SJSA1 (cell line): ENCODE results near the gene SLAMF8. TPM values are rescaled to one million over a fixed set of nuclear protein-coding genes. Genes with fewer than 3 reads are reported as not detected.

Experiments
- DNase-seq, 2 experiments: peaks; one replicate each; pipeline ENCODE4 v3.0.0-alpha.2; 2015 to 2020; ENCODE audit warnings: low spot score in 2 of 2, low read depth in 1 of 2
- H3K27ac ChIP-seq: fragments of 250-450 bp; sonication (Bioruptor Pico); 2 replicates; pipeline ENCODE4 v1.5.1; 2020; ENCODE audit warnings: mild to moderate bottlenecking, moderate library complexity
- H3K27me3 ChIP-seq: fragments of 250-450 bp; sonication (Bioruptor Pico); replicated peaks from 2 replicates; pipeline ENCODE4 v1.5.1; 2020; ENCODE audit warnings: mild to moderate bottlenecking, moderate library complexity
- H3K36me3 ChIP-seq: fragments of 250-450 bp; sonication (Bioruptor Pico); 2 replicates; pipeline ENCODE4 v1.5.1; 2020; ENCODE audit warnings: mild to moderate bottlenecking
- H3K4me1 ChIP-seq: fragments of 250-450 bp; sonication (Bioruptor Pico); replicated peaks from 2 replicates; pipeline ENCODE4 v1.6.1; 2021; ENCODE audit warnings: mild to moderate bottlenecking
- H3K4me3 ChIP-seq: fragments of 250-450 bp; sonication (Bioruptor Pico); 2 replicates; pipeline ENCODE4 v1.5.1; 2020; ENCODE audit warnings: mild to moderate bottlenecking
- H3K9me3 ChIP-seq: fragments of 250-450 bp; sonication (Bioruptor Pico); replicated peaks from 2 replicates; pipeline ENCODE4 v1.5.1; 2020; ENCODE audit warnings: mild to moderate bottlenecking
- total RNA-seq: library from RNA; depleted of rRNA; stranded (reverse); fragments of >200 nt; shearing (Covaris generic); gene quantifications from 2 replicates; pipeline ENCODE4 v1.2.3, GENCODE V29; 2014; rRNA removed

Gene SLAMF8
- not detected in 2 replicates for total RNA-seq

GRCh38 chr1:159826441-159827101 is at the start of gene SLAMF8:
SLAMF8 (plus strand) TSS chr1:159826873; CDS start chr1:159826899, 26 bp downstream.
- no peak within 1 kb of the TSS for H3K27ac ChIP-seq
- H3K4me1 ChIP-seq = no peaks in the 10 kb centered on the region
- H3K9me3 ChIP-seq = no peaks in the 10 kb centered on the region
- no peaks in the 10 kb centered on the region for H3K36me3 ChIP-seq
- DNase-seq = no peak
- H3K27me3 ChIP-seq = no peaks in the 10 kb centered on the region
- H3K4me3 ChIP-seq = no peak within 1 kb of the TSS

GRCh38 chr1:159778266-159778665 is 48.4 kb upstream of the SLAMF8 start:
- H3K36me3 ChIP-seq = no peaks in the 10 kb centered on the region
- H3K4me3 ChIP-seq = no peak overlapping the region
- peaks cover 12% of the 10 kb centered on the region for H3K4me1 ChIP-seq
- H3K27ac ChIP-seq = no peak overlapping the region
- H3K9me3 ChIP-seq = no peaks in the 10 kb centered on the region; the same call in 1 of the 2 replicates
- H3K27me3 ChIP-seq = no peaks in the 10 kb centered on the region; the same call in none of the 2 replicates
- no peak for DNase-seq

- no peak overlapping the region for H3K4me3 ChIP-seq
- peaks cover 17% of the 10 kb centered on the region for H3K4me1 ChIP-seq
- H3K36me3 ChIP-seq = no peaks in the 10 kb centered on the region
- no peaks in the 10 kb centered on the region; the same call in none of the 2 replicates for H3K27me3 ChIP-seq
- DNase-seq = no peak
- no peaks in the 10 kb centered on the region; the same call in 1 of the 2 replicates for H3K9me3 ChIP-seq
- H3K27ac ChIP-seq = no peak overlapping the region
These were observed 47.2 kb upstream of the SLAMF8 start for GRCh38 chr1:159779403-159779851.

GRCh38 chr1:159780583-159781582 is 45.8 kb upstream of the SLAMF8 start, which contains the start of gene DUSP23:
DUSP23 (plus strand) TSS chr1:159780962; CDS start chr1:159781101, 139 bp downstream.
- peak; percentile 84 to 85 for DNase-seq
- H3K9me3 ChIP-seq = no peaks in the 10 kb centered on the region; the same call in 1 of the 2 replicates
- no peaks in the 10 kb centered on the region for H3K36me3 ChIP-seq
- no peak within 1 kb of the TSS for H3K27ac ChIP-seq
- peaks cover 17% of the 10 kb centered on the region for H3K4me1 ChIP-seq
- H3K4me3 ChIP-seq = peak within 1 kb of the TSS; percentile 37
- H3K27me3 ChIP-seq = no peaks in the 10 kb centered on the region; the same call in none of the 2 replicates

GRCh38 chr1:159781992-159782391 is 44.7 kb upstream of the SLAMF8 start:
- DNase-seq = no peak
- peaks cover 17% of the 10 kb centered on the region for H3K4me1 ChIP-seq
- H3K27ac ChIP-seq = no peak overlapping the region
- no peaks in the 10 kb centered on the region; the same call in 1 of the 2 replicates for H3K27me3 ChIP-seq
- H3K36me3 ChIP-seq = no peaks in the 10 kb centered on the region
- no peak overlapping the region for H3K4me3 ChIP-seq
- H3K9me3 ChIP-seq = no peaks in the 10 kb centered on the region; the same call in 1 of the 2 replicates

GRCh38 chr1:159783724-159784123 is 42.9 kb upstream of the SLAMF8 start:
- no peak overlapping the region for H3K27ac ChIP-seq
- no peaks in the 10 kb centered on the region for H3K36me3 ChIP-seq
- H3K4me3 ChIP-seq = no peak overlapping the region
- DNase-seq = peak in 1 of 2 experiments; percentile 6
- H3K9me3 ChIP-seq = no peaks in the 10 kb centered on the region; the same call in 1 of the 2 replicates
- no peaks in the 10 kb centered on the region for H3K27me3 ChIP-seq
- peaks cover 17% of the 10 kb centered on the region for H3K4me1 ChIP-seq

GRCh38 chr1:159786465-159786864 is 40.2 kb upstream of the SLAMF8 start:
- no peak overlapping the region for H3K4me3 ChIP-seq
- H3K27me3 ChIP-seq = peaks cover 4% of the 10 kb centered on the region; the same call in 1 of the 2 replicates
- no peaks in the 10 kb centered on the region for H3K36me3 ChIP-seq
- no peaks in the 10 kb centered on the region for H3K9me3 ChIP-seq
- H3K27ac ChIP-seq = no peak overlapping the region
- DNase-seq = no peak
- H3K4me1 ChIP-seq = 0 out of 2 replicates have a peak, but pooled peaks cover 5% of the 10 kb centered on the region

GRCh38 chr1:159786966-159787365 is 39.7 kb upstream of the SLAMF8 start:
- Histone ChIP-seq H3K27me3 (peaks cover 4% of the 10 kb centered on the region; the same call in 1 of the 2 replicates), H3K27ac (no peak overlapping the region), H3K4me3 (no peak overlapping the region), H3K4me1 (0 out of 2 replicates have a peak, but pooled peaks cover 5% of the 10 kb centered on the region), H3K9me3 (no peaks in the 10 kb centered on the region), H3K36me3 (no peaks in the 10 kb centered on the region)
- no peak for DNase-seq

GRCh38 chr1:159790237-159790917 is 36.3 kb upstream of the SLAMF8 start:
- Histone ChIP-seq H3K27me3 (peaks cover 23% of the 10 kb centered on the region), H3K27ac (no peak overlapping the region), H3K4me1 (no peaks in the 10 kb centered on the region), H3K9me3 (no peaks in the 10 kb centered on the region), H3K4me3 (no peak overlapping the region), H3K36me3 (no peaks in the 10 kb centered on the region)
- DNase-seq = peak in 1 of 2 experiments; percentile 10

GRCh38 chr1:159791031-159791430 is 35.6 kb upstream of the SLAMF8 start:
- no peaks in the 10 kb centered on the region for H3K4me1 ChIP-seq
- no peak overlapping the region for H3K27ac ChIP-seq
- no peak overlapping the region for H3K4me3 ChIP-seq
- DNase-seq = no peak
- no peaks in the 10 kb centered on the region for H3K9me3 ChIP-seq
- H3K36me3 ChIP-seq = no peaks in the 10 kb centered on the region
- peaks cover 23% of the 10 kb centered on the region for H3K27me3 ChIP-seq

- no peak overlapping the region for H3K27ac ChIP-seq
- DNase-seq = no peak
- no peaks in the 10 kb centered on the region for H3K4me1 ChIP-seq
- no peaks in the 10 kb centered on the region for H3K36me3 ChIP-seq
- H3K9me3 ChIP-seq = no peaks in the 10 kb centered on the region
- peaks cover 25% of the 10 kb centered on the region for H3K27me3 ChIP-seq
- no peak overlapping the region for H3K4me3 ChIP-seq
These were observed 35.2 kb upstream of the SLAMF8 start for GRCh38 chr1:159791461-159791860.

GRCh38 chr1:159795534-159795933 is 31.1 kb upstream of the SLAMF8 start:
- no peak for DNase-seq

GRCh38 chr1:159798893-159799292 is 27.8 kb upstream of the SLAMF8 start:
- peak; percentile 55 to 59 for DNase-seq

More at GRCh38 chr1:159795534-159795933, 31.1 kb upstream of the SLAMF8 start:
- no peaks in the 10 kb centered on the region for H3K4me1 ChIP-seq
- H3K27ac ChIP-seq = no peak overlapping the region
- H3K9me3 ChIP-seq = no peaks in the 10 kb centered on the region
- H3K36me3 ChIP-seq = no peaks in the 10 kb centered on the region
- peaks cover 32% of the 10 kb centered on the region for H3K27me3 ChIP-seq
- no peak overlapping the region for H3K4me3 ChIP-seq

More at GRCh38 chr1:159798893-159799292, 27.8 kb upstream of the SLAMF8 start:
- no peaks in the 10 kb centered on the region for H3K9me3 ChIP-seq
- H3K4me1 ChIP-seq = no peaks in the 10 kb centered on the region
- no peaks in the 10 kb centered on the region for H3K36me3 ChIP-seq
- no peak overlapping the region for H3K4me3 ChIP-seq
- H3K27ac ChIP-seq = no peak overlapping the region
- H3K27me3 ChIP-seq = peaks cover 31% of the 10 kb centered on the region
